Measurements from ENCODE around the gene MEX3A. TPM values are rescaled to one million over a fixed set of nuclear protein-coding genes. Genes with fewer than 3 reads are reported as not detected.
"Not testable (repeated sequence)": the region's sequence is repeated elsewhere in the genome, so short reads cannot be mapped to it uniquely, and the experiment has no call there.

MEX3A gene
- polyA plus RNA-seq, 1 donor (not counting 4 experiments of a cell fraction or from before 2014, with no cell fraction given), result 1.1 TPM

DNA sequence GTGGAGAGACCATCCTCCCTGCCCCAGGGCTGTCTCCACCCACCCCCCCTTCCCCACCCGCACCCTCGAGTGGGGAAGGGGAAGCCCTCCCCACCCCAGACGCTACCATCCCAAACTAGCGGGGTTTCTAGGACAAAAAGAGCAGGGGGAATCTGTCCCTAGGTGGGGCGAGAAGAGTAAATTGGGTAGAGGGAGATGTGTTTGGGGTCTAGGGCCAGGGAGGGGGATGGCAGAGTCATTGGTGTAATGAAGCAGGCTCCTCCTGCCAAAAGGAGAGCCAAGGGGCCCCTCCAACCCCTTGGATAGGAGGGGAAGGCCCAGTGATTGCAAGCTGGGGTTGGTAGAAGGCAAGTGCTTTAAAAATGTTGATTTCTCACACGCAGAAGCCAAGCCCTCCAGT, 10.0 kb downstream of the MEX3A start:
- no peaks in the 10 kb centered on the region for H3K4me1 ChIP-seq (ENCODE audit: control insufficient read depth, extremely low read depth, insufficient read depth, low read length)
- no peaks in the 10 kb centered on the region for H3K9me1 ChIP-seq (ENCODE audit: control insufficient read depth, extremely low read depth, insufficient read depth, low read length)
- DNase-seq (ENCODE audit: low read depth, low spot score), result no peak
- H3K27me3 ChIP-seq (ENCODE audit: control insufficient read depth, extremely low read depth, insufficient read depth, low read length), result no peaks in the 10 kb centered on the region
- H3K36me3 ChIP-seq (ENCODE audit: control insufficient read depth in 2 of 2, extremely low read depth in 1 of 2, insufficient read depth in 2 of 2, low read length in 2 of 2), result peaks cover 22 to 23% of the 10 kb centered on the region in 2 experiments
- dilution Hi-C loops (cut with MboI; ENCODE audit: extremely low pct_ligation_motif_present, low sequenced_read_pairs), result no loop called here
- no peaks in the 10 kb centered on the region for H3K79me2 ChIP-seq (ENCODE audit: control insufficient read depth, insufficient read depth, low read length)
- H3K9me3 ChIP-seq (ENCODE audit: control insufficient read depth, low read depth, low read length), result no peaks in the 10 kb centered on the region
- FAIRE-seq, result no peak
- no peak overlapping the region for H3K27ac ChIP-seq (ENCODE audit: control insufficient read depth, insufficient read depth, low read length)
- H3K4me2 ChIP-seq (ENCODE audit: control insufficient read depth, extremely low read depth, insufficient read depth, low read depth, low read length), result no peak overlapping the region
- no peak overlapping the region for H3K9ac ChIP-seq (ENCODE audit: control insufficient read depth, extremely low read depth, insufficient read depth, low read length)
- H4K20me1 ChIP-seq (ENCODE audit: control insufficient read depth, extremely low read depth, insufficient read depth, low read length), result no peaks in the 10 kb centered on the region
- H2AFZ ChIP-seq (ENCODE audit: control insufficient read depth, low read length), result no peak overlapping the region
- TF ChIP-seq EZH2 (IDR thresholded peaks at IDR 0.05; ENCODE audit: low read length), result no peak
- TF ChIP-seq, protein P1, sequence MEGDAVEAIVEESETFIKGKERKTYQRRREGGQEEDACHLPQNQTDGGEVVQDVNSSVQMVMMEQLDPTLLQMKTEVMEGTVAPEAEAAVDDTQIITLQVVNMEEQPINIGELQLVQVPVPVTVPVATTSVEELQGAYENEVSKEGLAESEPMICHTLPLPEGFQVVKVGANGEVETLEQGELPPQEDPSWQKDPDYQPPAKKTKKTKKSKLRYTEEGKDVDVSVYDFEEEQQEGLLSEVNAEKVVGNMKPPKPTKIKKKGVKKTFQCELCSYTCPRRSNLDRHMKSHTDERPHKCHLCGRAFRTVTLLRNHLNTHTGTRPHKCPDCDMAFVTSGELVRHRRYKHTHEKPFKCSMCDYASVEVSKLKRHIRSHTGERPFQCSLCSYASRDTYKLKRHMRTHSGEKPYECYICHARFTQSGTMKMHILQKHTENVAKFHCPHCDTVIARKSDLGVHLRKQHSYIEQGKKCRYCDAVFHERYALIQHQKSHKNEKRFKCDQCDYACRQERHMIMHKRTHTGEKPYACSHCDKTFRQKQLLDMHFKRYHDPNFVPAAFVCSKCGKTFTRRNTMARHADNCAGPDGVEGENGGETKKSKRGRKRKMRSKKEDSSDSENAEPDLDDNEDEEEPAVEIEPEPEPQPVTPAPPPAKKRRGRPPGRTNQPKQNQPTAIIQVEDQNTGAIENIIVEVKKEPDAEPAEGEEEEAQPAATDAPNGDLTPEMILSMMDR (optimal IDR thresholded peaks at IDR 0.05 in 1 of 3, IDR thresholded peaks at IDR 0.05 in 1 of 3, conservative IDR thresholded peaks at IDR 0.05 in 1 of 3; ENCODE audit: extremely low read depth in 1 of 3, insufficient read depth in 2 of 3, low read length in 3 of 3), result no peak
- H3K4me3 ChIP-seq (ENCODE audit: control insufficient read depth in 2 of 3, extremely low read depth in 1 of 3, insufficient read depth in 2 of 3, low read depth in 1 of 3, low read length in 3 of 3), result no peak overlapping the region

DNA sequence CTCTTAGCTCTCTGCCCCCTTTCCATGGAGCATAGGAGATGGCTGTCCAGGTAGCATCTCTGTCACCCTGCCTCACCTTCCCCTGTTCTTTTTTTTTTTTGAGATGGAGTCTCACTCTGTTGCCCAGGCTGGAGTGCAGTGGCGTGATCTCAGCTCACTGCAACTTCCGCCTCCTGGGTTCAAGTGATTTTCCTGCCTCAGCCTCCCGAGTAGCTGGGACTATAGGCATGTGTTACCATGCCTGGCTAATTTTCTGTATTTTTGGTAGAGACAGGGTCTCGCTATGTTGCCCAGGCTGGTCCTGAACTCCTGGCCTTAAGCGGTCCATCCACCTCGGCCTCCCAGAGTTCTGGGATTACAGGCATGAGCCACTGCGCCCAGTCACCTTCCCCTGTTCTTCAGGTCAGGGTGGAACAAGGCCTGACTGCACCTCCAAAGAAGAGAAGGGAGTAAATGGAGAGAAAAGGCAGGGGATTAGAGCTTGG, 10.9 kb downstream of the MEX3A start:
- H3K4me1 ChIP-seq (ENCODE audit: control insufficient read depth, extremely low read depth, insufficient read depth, low read length); H3K4me3 ChIP-seq (ENCODE audit: control insufficient read depth in 2 of 3, extremely low read depth in 1 of 3, insufficient read depth in 2 of 3, low read depth in 1 of 3, low read length in 3 of 3); H3K9me1 ChIP-seq (ENCODE audit: control insufficient read depth, extremely low read depth, insufficient read depth, low read length); DNase-seq (ENCODE audit: low read depth, low spot score); dilution Hi-C loops (cut with MboI; ENCODE audit: extremely low pct_ligation_motif_present, low sequenced_read_pairs); H3K27me3 ChIP-seq (ENCODE audit: control insufficient read depth, extremely low read depth, insufficient read depth, low read length); H3K79me2 ChIP-seq (ENCODE audit: control insufficient read depth, insufficient read depth, low read length); H3K27ac ChIP-seq (ENCODE audit: control insufficient read depth, insufficient read depth, low read length); H4K20me1 ChIP-seq (ENCODE audit: control insufficient read depth, extremely low read depth, insufficient read depth, low read length); H3K4me2 ChIP-seq (ENCODE audit: control insufficient read depth, extremely low read depth, insufficient read depth, low read depth, low read length); H2AFZ ChIP-seq (ENCODE audit: control insufficient read depth, low read length); FAIRE-seq; H3K9me3 ChIP-seq (ENCODE audit: control insufficient read depth, low read depth, low read length); H3K9ac ChIP-seq (ENCODE audit: control insufficient read depth, extremely low read depth, insufficient read depth, low read length): not testable (repeated sequence)
- peaks cover 23 to 26% of the 10 kb centered on the region in 2 experiments for H3K36me3 ChIP-seq (ENCODE audit: control insufficient read depth in 2 of 2, extremely low read depth in 1 of 2, insufficient read depth in 2 of 2, low read length in 2 of 2)

DNA sequence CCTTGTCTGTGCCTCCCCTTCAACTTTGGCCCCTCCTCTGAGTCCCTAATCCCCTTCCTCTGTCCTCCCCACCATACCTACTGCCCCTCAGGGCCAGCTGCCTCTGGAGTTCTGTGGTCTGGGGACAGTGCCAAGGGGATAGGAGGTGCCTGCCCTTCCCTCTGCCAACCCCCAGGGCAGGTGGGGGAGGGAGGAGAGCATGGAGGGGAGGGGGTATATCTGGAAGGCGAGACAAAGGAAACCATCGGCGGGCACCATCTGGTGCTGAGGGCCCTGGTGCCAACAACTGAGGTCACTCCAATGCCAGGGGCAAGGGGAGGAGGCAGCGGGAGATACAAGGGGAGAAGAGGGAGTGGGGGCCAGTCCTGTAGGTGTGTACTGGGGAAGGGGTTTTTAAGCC, 11.7 kb downstream of the MEX3A start:
- Histone ChIP-seq H3K79me2 (ENCODE audit: control insufficient read depth, insufficient read depth, low read length) (no peaks in the 10 kb centered on the region), H3K9me1 (ENCODE audit: control insufficient read depth, extremely low read depth, insufficient read depth, low read length) (no peaks in the 10 kb centered on the region), H3K4me1 (ENCODE audit: control insufficient read depth, extremely low read depth, insufficient read depth, low read length) (no peaks in the 10 kb centered on the region), H3K9ac (ENCODE audit: control insufficient read depth, extremely low read depth, insufficient read depth, low read length) (no peak overlapping the region), H3K27me3 (ENCODE audit: control insufficient read depth, extremely low read depth, insufficient read depth, low read length) (no peaks in the 10 kb centered on the region), H2AFZ (ENCODE audit: control insufficient read depth, low read length) (no peak overlapping the region), H3K36me3 (ENCODE audit: control insufficient read depth in 2 of 2, extremely low read depth in 1 of 2, insufficient read depth in 2 of 2, low read length in 2 of 2) (peaks cover 23 to 26% of the 10 kb centered on the region in 2 experiments), H3K9me3 (ENCODE audit: control insufficient read depth, low read depth, low read length) (no peaks in the 10 kb centered on the region), H3K4me2 (ENCODE audit: control insufficient read depth, extremely low read depth, insufficient read depth, low read depth, low read length) (no peak overlapping the region), H4K20me1 (ENCODE audit: control insufficient read depth, extremely low read depth, insufficient read depth, low read length) (no peaks in the 10 kb centered on the region), H3K27ac (ENCODE audit: control insufficient read depth, insufficient read depth, low read length) (no peak overlapping the region), H3K4me3 (ENCODE audit: control insufficient read depth in 2 of 3, extremely low read depth in 1 of 3, insufficient read depth in 2 of 3, low read depth in 1 of 3, low read length in 3 of 3) (no peak overlapping the region)
- TF ChIP-seq, protein P1 (optimal IDR thresholded peaks at IDR 0.05 in 1 of 3, IDR thresholded peaks at IDR 0.05 in 1 of 3, conservative IDR thresholded peaks at IDR 0.05 in 1 of 3; ENCODE audit: extremely low read depth in 1 of 3, insufficient read depth in 2 of 3, low read length in 3 of 3), result no peak
- TF ChIP-seq EZH2 (IDR thresholded peaks at IDR 0.05; ENCODE audit: low read length), result no peak
- FAIRE-seq (no peak), DNase-seq (ENCODE audit: low read depth, low spot score) (no peak)
- dilution Hi-C loops (cut with MboI; ENCODE audit: extremely low pct_ligation_motif_present, low sequenced_read_pairs), result no loop called here

Measured in keratinocyte (primary cell).